NT2/D1 (cell line): ENCODE measurements around the gene NEK3.

Experiments used
- YY1 ChIP-seq: IDR thresholded peaks from 2 replicates; pipeline ENCODE4 v1.6.1; 2011; ENCODE audit not compliant: insufficient read length, insufficient read depth
- ZNF274 ChIP-seq: IDR thresholded peaks from 2 replicates; pipeline ENCODE4 v1.6.1; 2011; ENCODE audit warnings: mild to moderate bottlenecking, low read depth, low read length

DNA sequence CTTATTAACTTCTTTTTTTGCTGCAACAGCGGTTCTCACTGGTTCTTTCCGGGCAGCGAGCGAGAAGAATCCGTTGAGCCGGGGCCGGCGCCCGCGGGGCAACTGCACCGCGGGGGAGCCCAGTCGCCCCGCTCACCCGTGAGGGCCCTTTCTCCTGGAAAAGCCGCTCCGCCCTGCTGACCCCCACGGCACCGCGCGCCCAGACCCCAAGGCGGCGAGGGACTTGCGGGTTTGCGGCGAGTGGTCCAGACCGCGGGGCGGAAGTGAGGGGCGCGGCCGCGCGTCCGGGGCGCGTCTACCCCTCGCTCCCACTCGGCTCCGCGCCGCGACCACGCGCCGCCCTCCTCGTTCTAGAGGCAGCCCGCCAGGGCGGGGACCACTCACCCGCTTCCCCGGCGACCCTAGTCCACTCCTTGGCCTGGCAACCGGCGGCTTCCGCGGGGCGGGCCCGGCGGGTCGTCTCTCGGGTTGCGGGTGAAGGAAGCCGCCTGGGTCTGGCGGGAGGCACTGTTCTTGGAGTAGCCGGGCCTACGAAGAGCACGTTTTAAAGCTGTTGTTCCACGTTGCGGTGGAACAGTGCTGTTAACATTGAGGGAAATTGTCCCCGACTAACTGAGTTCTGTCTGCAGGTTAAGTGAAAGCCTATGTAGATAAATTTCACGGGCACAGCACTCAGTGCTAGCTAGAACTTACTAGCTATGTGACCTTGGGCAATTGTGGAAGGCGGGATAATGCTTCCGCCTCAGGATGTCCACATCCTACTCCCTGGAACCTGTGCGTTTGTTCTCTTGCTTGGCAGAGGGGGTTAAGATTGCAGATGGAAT, at the start of gene NEK3:
- TF ChIP-seq YY1 (no peak), ZNF274 (no peak)
